Endodermal cell (in vitro differentiated cells): ENCODE results near the gene TTC9. TPM values are rescaled to one million over a fixed set of nuclear protein-coding genes. Genes with fewer than 3 reads are reported as not detected.

ENCODE experiments used
- DNase-seq: peaks from one replicate; pipeline ENCODE4 v3.0.0-alpha.2; 2017
- H3K27ac ChIP-seq: 2 replicates; pipeline ENCODE4 v1.5.1; 2013; ENCODE audit warnings: mild to moderate bottlenecking, low read depth, low read length, moderate library complexity
- H3K27me3 ChIP-seq: 2 replicates; pipeline ENCODE4 v1.6.1; 2013; ENCODE audit warnings: mild to moderate bottlenecking, low read length, moderate library complexity; ENCODE audit not compliant: insufficient read depth, control insufficient read depth, poor library complexity, severe bottlenecking
- H3K36me3 ChIP-seq: 2 replicates; pipeline ENCODE4 v1.7.0; 2013; ENCODE audit warnings: mild to moderate bottlenecking, low read length, moderate library complexity; ENCODE audit not compliant: control insufficient read depth, insufficient read depth
- H3K4me1 ChIP-seq: one replicate; pipeline ENCODE4 v1.7.0; 2013; ENCODE audit warnings: low read length; ENCODE audit not compliant: control insufficient read depth, insufficient read depth
- H3K4me3 ChIP-seq: 2 replicates; pipeline ENCODE4 v1.5.1; 2013; ENCODE audit warnings: mild to moderate bottlenecking, low read length, moderate library complexity
- H3K9ac ChIP-seq: 2 replicates; pipeline ENCODE4 v1.6.1; 2013; ENCODE audit warnings: mild to moderate bottlenecking, low read length, moderate library complexity; ENCODE audit not compliant: poor library complexity, severe bottlenecking; ENCODE audit errors: extremely low read depth
- H3K9me3 ChIP-seq: 2 replicates; pipeline ENCODE4 v1.6.1; 2013; ENCODE audit warnings: mild to moderate bottlenecking, low read length, moderate library complexity; ENCODE audit not compliant: control insufficient read depth
- H3K27ac Mint-ChIP-seq: 2 replicates; pipeline ENCODE4 v1.8.0; 2020; ENCODE audit warnings: mixed read lengths
- H3K27me3 Mint-ChIP-seq: 2 replicates; pipeline ENCODE4 v1.8.0; 2021; ENCODE audit warnings: mild to moderate bottlenecking, mixed read lengths; ENCODE audit not compliant: insufficient read depth
- H3K36me3 Mint-ChIP-seq: 2 replicates; pipeline ENCODE4 v1.8.0; 2020; ENCODE audit warnings: low read depth, mixed read lengths
- H3K4me1 Mint-ChIP-seq: 2 replicates; pipeline ENCODE4 v1.8.0; 2020; ENCODE audit warnings: mixed read lengths
- H3K4me3 Mint-ChIP-seq: 2 replicates; pipeline ENCODE4 v1.8.0; 2020; ENCODE audit warnings: mild to moderate bottlenecking, moderate library complexity, mixed read lengths
- H3K9me3 Mint-ChIP-seq: 2 replicates; pipeline ENCODE4 v1.8.0; 2020; ENCODE audit warnings: mild to moderate bottlenecking, mixed read lengths
- CTCF ChIP-seq: fragments of 200-600 bp; sonication (generic); conservative IDR thresholded peaks from 2 replicates; pipeline ENCODE4 v1.5.0; 2021; ENCODE audit warnings: antibody characterized with exemption, mild to moderate bottlenecking
- WGBS, 2 experiments: methylation state at CpG; one replicate each; pipeline versions ENCODE4 v1.1.5 to v1.1.7; 2013; ENCODE audit warnings: missing lambda C conversion rate in 2 of 2, mixed read lengths in 1 of 2; ENCODE audit not compliant: insufficient coverage in 1 of 2, insufficient read length in 1 of 2; 5-methylcytosine and 5-hydroxymethylcytosine counted together
- long read RNA-seq, 4 experiments: library from polyadenylated mRNA in 2 of 4; library from RNA in 1 of 4; library from capped mRNA in 1 of 4; stranded (forward) in 3 of 4; unstranded in 1 of 4; transcript quantifications; one replicate each; pipeline ENCODE4 v2.0.0, GENCODE V29; 2020 to 2021; ENCODE audit warnings: inconsistent platforms in 1 of 4
- polyA plus RNA-seq, 2 experiments: library from polyadenylated mRNA; stranded (reverse); fragments of 50-300 nt; gene quantifications; one replicate each; pipeline ENCODE4 v1.2.3, GENCODE V29; 2013
- total RNA-seq, 2 donors: library from RNA; stranded (reverse); fragmentation: NEBNext Ultra II Directional in 1 of 2; extraction: Animal tissue kit (Norgen Biotek cat#: 25700) in 1 of 2; gene quantifications; 2 replicates in 1 of 2; 3 replicates in 1 of 2; pipeline ENCODE4 v1.2.1, GENCODE V29; 2021

Gene TTC9
- 10 to 100 TPM in 1 of 2 donors, 1 to 10 TPM in 1; 9.4 to 11.6 TPM for total RNA-seq
- 7.6 TPM for polyA plus RNA-seq (2013, experiment 1 of 2)
- 7.8 TPM for polyA plus RNA-seq (2013, experiment 2 of 2)
- long read RNA-seq, experiment 1, full-length matches to known transcripts = 5 of 12 reads
- long read RNA-seq, experiment 1, partial matches to known transcripts = 0 of 12 reads
- long read RNA-seq, experiment 1, other reads (novel, unspliced or antisense) = 7 of 12 reads
- long read RNA-seq, experiment 2, full-length matches to known transcripts = 33 of 42 reads
- long read RNA-seq, experiment 2, partial matches to known transcripts = 4 of 42 reads
- long read RNA-seq, experiment 2, other reads (novel, unspliced or antisense) = 5 of 42 reads
- long read RNA-seq, experiment 3, partial matches to known transcripts = 0 of 3 reads
- long read RNA-seq, experiment 3, other reads (novel, unspliced or antisense) = 3 of 3 reads
- long read RNA-seq, experiment 4, full-length matches to known transcripts = 1 of 1 reads
- long read RNA-seq, experiment 4, partial matches to known transcripts = 0 of 1 reads
- long read RNA-seq, experiment 4, other reads (novel, unspliced or antisense) = 0 of 1 reads

- Mint-ChIP-seq H3K4me1 (peaks cover 40% of the 10 kb centered on the region), H3K36me3 (peaks cover 4% of the 10 kb centered on the region), H3K4me3 (peak within 1 kb of the TSS; percentile 84), H3K27me3 (peaks cover 9% of the 10 kb centered on the region), H3K9me3 (no peaks in the 10 kb centered on the region), H3K27ac (peak within 1 kb of the TSS; percentile 41)
- peak within 1 kb of the TSS; percentile 89 for H3K4me3 ChIP-seq
- no peak for TF ChIP-seq CTCF
- peak; percentile 80 for DNase-seq
- peak within 1 kb of the TSS; percentile 68 for H3K9ac ChIP-seq
- no peaks in the 10 kb centered on the region for H3K27me3 ChIP-seq
- no peak within 1 kb of the TSS for H3K27ac ChIP-seq
- H3K36me3 ChIP-seq = no peaks in the 10 kb centered on the region
- H3K9me3 ChIP-seq = no peaks in the 10 kb centered on the region
- WGBS, 2 experiments = 0% methylated on average over 10 to 105 of the region's 105 CpGs
- H3K4me1 ChIP-seq = peaks cover 11% of the 10 kb centered on the region
Measured at GRCh38 chr14:70641548-70642302, at the start of gene TTC9. TSS of gene TTC9 (plus strand) at chr14:70641916. CDS start at chr14:70642130, 214 bp downstream.

GRCh38 chr14:70594461-70594860 lies 47.3 kb upstream of the TTC9 start:
- H3K27me3 ChIP-seq = no peaks in the 10 kb centered on the region
- no peak overlapping the region for H3K4me3 ChIP-seq
- H3K36me3 Mint-ChIP-seq = peaks cover 49% of the 10 kb centered on the region
- peaks cover 5% of the 10 kb centered on the region for H3K4me1 Mint-ChIP-seq
- no peaks in the 10 kb centered on the region for H3K4me1 ChIP-seq
- H3K27me3 Mint-ChIP-seq = no peaks in the 10 kb centered on the region
- H3K27ac ChIP-seq = no peak overlapping the region
- no peak overlapping the region for H3K9ac ChIP-seq
- WGBS, 2 experiments = 96 to 97% methylated on average over 9 of the region's 9 CpGs
- H3K9me3 ChIP-seq = no peaks in the 10 kb centered on the region
- no peak for TF ChIP-seq CTCF
- H3K27ac Mint-ChIP-seq = no peak overlapping the region
- H3K9me3 Mint-ChIP-seq = no peaks in the 10 kb centered on the region
- DNase-seq = no peak
- H3K4me3 Mint-ChIP-seq = no peak overlapping the region
- peaks cover 78% of the 10 kb centered on the region for H3K36me3 ChIP-seq

GRCh38 chr14:70595443-70596185 lies 46.1 kb upstream of the TTC9 start:
- Histone ChIP-seq H3K36me3 (peaks cover 67% of the 10 kb centered on the region), H3K27ac (no peak overlapping the region), H3K27me3 (no peaks in the 10 kb centered on the region), H3K4me3 (no peak overlapping the region), H3K9ac (no peak overlapping the region), H3K9me3 (no peaks in the 10 kb centered on the region), H3K4me1 (no peaks in the 10 kb centered on the region)
- peak; percentile 72 for DNase-seq
- Mint-ChIP-seq H3K4me3 (no peak overlapping the region), H3K36me3 (peaks cover 40% of the 10 kb centered on the region), H3K9me3 (no peaks in the 10 kb centered on the region), H3K27ac (no peak overlapping the region), H3K27me3 (no peaks in the 10 kb centered on the region), H3K4me1 (peaks cover 10% of the 10 kb centered on the region)
- TF ChIP-seq CTCF = peak; percentile 49
- WGBS, 2 experiments = 94% methylated on average over 5 to 9 of the region's 9 CpGs
